Daoy (cell line): Measurements from ENCODE around the gene NTRK1. TPM values are rescaled to one million over a fixed set of nuclear protein-coding genes. Genes with fewer than 3 reads are reported as not detected.

ENCODE experiments used
- DNase-seq: peaks from one replicate; pipeline ENCODE4 v3.0.0-alpha.2; 2015; ENCODE audit warnings: low read depth
- total RNA-seq: library from RNA; depleted of rRNA; stranded (reverse); fragments of >200 nt; shearing (Covaris generic); gene quantifications from 2 replicates; pipeline ENCODE4 v1.2.3, GENCODE V29; 2014

Gene NTRK1
- total RNA-seq, 1 experiment from 2014 or later: 0.40 TPM

GRCh38 chr1:156897078-156897825, 36.6 kb downstream of the NTRK1 start:
- peak; percentile 81 for DNase-seq

- DNase-seq: peak; percentile 42
Observed at GRCh38 chr1:156898161-156898566, 37.5 kb downstream of the NTRK1 start.

GRCh38 chr1:156898971-156899664, 38.5 kb downstream of the NTRK1 start:
- DNase-seq: no peak

DNA sequence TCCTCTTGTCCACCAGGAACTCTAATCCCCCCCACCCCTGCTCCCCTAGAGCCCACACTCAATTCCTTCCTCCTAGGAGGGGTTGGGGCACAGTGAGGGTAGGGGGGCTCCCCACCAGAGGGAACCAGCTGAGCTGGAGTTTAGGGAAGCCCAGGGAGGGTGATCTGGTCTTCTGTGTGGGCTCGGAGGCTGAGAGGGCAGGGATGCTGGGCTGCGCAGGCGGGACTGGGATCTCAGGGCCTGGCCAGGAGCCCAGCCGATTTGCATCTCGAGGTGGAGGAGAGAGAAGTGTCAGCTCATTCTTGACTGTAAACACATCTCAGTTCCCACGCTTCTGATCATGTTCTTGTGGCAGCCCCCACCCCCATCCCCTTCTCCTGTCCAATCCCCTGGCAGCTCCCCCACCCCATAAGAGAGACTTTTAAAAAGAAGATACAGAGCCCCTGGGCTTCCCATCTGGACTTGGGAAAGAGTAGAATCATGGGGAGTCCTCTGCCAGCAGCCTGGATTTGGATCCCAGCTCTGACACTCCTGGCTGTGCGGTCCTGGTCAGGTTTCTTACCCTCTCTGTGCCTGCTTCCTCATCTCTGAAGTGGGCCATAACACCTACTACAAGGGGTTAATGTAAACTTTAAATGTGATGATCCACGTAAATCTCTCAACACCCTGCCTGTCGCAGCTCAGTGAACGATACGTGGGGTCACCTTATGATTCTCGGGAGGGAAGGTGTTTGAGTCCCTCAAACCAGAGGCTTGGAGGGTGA, 39.5 kb downstream of the NTRK1 start:
- DNase-seq: peak; percentile 38

DNA sequence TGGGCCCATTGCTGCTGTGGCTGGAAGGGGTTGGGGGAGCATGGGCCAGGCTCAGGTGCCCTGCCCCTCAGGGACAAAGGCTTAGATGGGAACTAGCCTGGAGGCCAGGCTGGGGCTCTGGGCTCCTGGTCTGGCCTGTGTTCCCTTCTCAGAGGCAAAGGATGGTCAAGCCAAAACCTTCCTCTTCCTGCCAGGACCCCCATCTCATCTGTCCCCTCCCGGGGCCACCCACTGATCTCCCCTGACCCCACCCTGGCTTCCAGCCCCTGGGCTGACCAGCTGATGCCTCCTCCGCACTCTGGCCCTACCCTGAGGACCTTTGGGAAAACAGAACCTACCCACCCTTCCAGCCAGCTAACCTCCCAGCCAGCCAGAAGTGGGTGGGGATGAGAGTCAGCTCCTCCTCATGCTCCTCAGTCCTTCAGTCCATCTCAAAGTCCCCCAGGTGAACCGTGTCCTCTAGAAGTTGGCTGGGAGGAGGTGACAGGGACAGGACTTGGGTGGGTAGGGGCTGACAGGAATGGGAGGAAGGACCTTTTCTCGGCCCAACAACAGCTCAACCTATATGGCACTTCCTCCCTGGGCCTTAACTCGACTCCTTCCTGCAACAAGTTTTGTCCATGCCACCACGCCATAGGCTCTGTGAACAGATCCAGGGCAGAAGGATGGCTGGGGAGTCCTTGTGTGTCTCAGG, 40.4 kb downstream of the NTRK1 start:
- no peak for DNase-seq

GRCh38 chr1:156901590-156901900, 40.9 kb downstream of the NTRK1 start:
- DNase-seq: no peak

DNA sequence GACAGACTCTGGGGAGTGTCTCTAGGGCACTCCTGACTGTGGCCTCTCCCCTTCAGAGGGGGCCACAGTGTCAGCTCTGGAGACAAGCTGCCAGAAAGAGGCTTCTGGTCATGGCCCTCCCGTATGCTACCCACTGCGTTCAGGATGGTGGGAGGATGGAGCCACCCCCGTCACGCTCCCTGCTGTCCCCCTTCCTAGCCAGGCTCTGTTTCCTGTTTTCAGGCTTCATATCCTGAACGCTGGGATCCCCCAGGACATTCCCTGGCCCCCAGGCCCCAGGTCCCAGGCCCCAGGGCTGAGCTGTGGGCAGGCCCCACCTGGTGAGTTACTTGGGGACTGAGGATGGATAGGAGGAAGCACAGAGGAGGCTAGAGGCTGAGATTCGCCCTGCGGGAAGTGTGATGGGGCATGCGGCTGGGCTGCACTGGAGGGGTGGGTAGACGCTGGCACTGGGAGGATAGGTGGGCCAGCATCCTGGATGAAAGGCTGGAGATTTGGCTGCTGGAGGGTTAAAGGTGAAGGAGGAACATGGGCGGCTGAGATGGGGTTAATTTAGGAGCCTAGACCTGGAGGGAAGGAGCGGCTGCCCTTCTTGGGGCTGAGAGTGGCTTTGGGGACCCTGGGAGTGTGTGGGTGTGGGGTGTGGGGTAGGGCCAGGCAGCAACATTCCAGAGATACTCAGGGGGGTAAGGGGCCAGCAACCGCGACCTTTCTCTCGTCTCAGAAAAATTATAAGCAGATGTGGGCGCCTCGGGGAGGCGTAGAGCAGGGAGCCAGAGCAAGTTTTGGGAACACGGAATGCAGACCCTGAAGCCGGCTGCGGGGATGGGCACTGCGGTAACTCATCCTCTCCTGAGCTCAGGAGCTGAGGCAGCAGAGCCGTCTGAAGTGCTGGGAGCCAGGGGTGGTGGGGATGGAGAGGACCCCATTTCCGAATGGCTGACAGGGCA, 41.6 kb downstream of the NTRK1 start:
- DNase-seq: no peak

GRCh38 chr1:156903328-156904091, 42.8 kb downstream of the NTRK1 start:
- no peak for DNase-seq

GRCh38 chr1:156904187-156904959, 43.7 kb downstream of the NTRK1 start:
- DNase-seq: no peak

GRCh38 chr1:156905176-156905575, 44.5 kb downstream of the NTRK1 start:
- DNase-seq: no peak

GRCh38 chr1:156905651-156906050, 45.0 kb downstream of the NTRK1 start:
- DNase-seq: no peak

DNA sequence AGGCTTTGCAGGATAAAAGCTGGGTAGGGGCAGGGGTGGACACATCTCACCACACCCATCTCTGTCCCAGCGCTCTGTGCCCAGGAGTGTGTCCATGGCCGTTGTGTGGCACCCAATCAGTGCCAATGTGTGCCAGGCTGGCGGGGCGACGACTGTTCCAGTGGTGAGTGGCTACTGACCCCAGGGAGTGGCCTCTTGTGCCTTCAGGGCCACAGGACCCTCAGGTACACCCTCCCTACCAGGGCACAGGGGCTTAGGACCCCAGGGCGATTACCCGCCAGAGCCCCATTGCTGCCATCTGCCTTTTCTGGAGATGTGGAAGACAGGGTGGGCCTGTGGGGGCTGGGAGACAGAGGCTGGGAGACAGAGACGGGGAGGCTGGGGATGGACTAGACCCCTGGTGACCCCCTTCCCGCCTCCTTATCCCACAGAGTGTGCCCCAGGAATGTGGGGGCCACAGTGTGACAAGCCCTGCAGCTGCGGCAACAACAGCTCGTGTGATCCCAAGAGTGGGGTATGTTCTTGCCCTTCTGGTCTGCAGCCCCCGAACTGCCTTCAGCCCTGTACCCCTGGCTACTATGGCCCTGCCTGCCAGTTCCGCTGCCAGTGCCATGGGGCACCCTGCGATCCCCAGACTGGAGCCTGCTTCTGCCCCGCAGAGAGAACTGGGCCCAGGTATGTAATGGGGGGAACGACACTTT, 45.7 kb downstream of the NTRK1 start:
- no peak for DNase-seq

- no peak for DNase-seq
Observed at GRCh38 chr1:156908541-156908940, 47.9 kb downstream of the NTRK1 start.

GRCh38 chr1:156908955-156909354, 48.3 kb downstream of the NTRK1 start:
- DNase-seq: no peak

DNA sequence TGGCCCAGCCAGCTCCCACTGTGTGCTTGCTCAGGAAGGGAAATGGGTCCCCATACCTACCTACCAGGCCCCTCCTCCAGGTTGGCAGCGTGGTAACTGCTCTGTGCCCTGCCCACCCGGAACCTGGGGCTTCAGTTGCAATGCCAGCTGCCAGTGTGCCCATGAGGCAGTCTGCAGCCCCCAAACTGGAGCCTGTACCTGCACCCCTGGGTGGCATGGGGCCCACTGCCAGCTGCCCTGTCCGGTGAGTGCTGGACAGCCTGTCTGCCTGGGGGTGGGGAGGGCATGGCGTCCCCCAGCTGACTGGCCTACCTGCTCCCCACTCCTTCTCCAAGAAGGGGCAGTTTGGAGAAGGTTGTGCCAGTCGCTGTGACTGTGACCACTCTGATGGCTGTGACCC, 49.0 kb downstream of the NTRK1 start:
- DNase-seq: no peak

DNA sequence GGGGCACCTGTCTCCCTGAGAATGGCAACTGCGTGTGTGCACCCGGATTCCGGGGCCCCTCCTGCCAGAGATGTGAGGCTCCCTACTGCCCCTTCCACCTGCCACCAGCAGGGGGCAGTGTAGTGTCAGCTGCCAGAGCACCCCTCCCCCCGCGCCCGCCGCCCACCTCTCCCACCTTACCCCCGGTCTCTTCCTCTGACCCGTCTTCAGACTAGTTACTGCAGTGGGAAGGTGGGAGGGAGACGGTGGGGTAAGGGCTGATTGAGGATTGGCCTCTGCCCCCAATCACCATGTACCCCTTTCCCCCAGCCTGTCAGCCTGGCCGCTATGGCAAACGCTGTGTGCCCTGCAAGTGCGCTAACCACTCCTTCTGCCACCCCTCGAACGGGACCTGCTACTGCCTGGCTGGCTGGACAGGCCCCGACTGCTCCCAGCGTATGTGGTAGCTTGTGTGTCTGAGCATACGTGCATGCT, 49.7 kb downstream of the NTRK1 start:
- peak; percentile 47 for DNase-seq

DNA sequence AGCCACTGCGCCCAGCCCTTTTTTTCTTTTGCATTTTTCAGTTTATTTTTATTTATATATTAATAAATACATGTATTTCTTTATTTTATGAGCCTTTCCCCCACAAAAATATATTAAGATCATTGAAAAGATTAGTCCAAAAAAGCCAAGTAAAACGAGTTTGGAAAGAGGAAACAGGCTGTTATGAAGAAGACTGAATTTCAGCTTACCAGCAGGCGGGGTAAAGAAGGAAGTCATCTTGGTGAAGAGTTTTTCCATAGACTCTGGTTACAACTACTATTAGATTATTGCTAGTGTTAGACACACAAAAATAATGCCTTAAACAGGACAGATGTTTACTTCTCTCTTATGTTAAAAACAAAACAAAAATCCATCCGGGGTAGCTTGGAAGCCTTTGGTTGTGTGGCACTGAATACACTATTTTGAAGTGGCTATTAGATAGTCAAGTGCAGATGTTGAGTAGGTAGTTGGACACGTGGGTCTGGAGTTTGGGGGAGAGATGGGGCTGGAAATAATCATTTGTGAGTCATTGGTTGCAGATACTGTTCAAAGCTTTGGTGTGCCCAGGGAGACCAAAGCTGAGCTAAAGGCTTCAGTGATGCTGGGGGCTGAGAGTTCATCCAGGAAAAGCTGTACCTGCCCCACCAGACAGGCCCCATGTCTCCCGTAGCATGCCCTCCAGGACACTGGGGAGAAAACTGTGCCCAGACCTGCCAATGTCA, 51.1 kb downstream of the NTRK1 start:
- no peak for DNase-seq

- DNase-seq: no peak
Observed at GRCh38 chr1:156912310-156912709, 51.6 kb downstream of the NTRK1 start.
